HEK293 (cell line): ENCODE data around the gene DNAJC6.

ENCODE experiments used
- CTCF ChIA-PET: fragments of 350-600 bp; formaldehyde crosslinking; extraction: SDS; loops from one replicate; lab custom pipeline; 2021; ENCODE audit warnings: antibody characterized with exemption; lab: Yijun Ruan, JAX
- POLR2A ChIA-PET: fragments of 300-600 bp; formaldehyde crosslinking; extraction: SDS; loops from one replicate; lab custom pipeline; 2020; ENCODE audit warnings: antibody characterized with exemption, inconsistent platforms; lab: Yijun Ruan, JAX
- H3K27ac ChIP-seq: fragments of 200-500 bp; sonication (Bioruptor generic); 2 replicates; pipeline ENCODE4 v1.5.1; 2014; ENCODE audit warnings: low read depth, low read length, control low read depth, inconsistent platforms; ENCODE audit errors: extremely low read depth
- H3K36me3 ChIP-seq, 2 experiments: fragments of 200-500 bp in 1 of 2; sonication (Bioruptor generic) in 1 of 2; 1 replicate in 1 of 2; 2 replicates in 1 of 2; pipeline ENCODE4 v1.5.1; 2014 to 2017; ENCODE audit warnings: inconsistent platforms in 2 of 2, low read length in 2 of 2; ENCODE audit not compliant: control insufficient read depth in 2 of 2, insufficient read depth in 1 of 2
- H3K4me1 ChIP-seq: fragments of 200-500 bp; sonication (Bioruptor generic); 2 replicates; pipeline ENCODE4 v1.5.1; 2014; ENCODE audit warnings: mild to moderate bottlenecking, low read length, inconsistent platforms; ENCODE audit not compliant: control insufficient read depth, insufficient read depth
- H3K4me3 ChIP-seq: 2 replicates; pipeline ENCODE4 v1.5.1; 2011; ENCODE audit warnings: low read depth, mild to moderate bottlenecking, control low read depth, low read length, moderate library complexity
- H3K9me3 ChIP-seq: fragments of 200-500 bp; sonication (Bioruptor generic); 2 replicates; pipeline ENCODE4 v1.5.1; 2014; ENCODE audit warnings: low read depth, low read length, inconsistent platforms; ENCODE audit not compliant: control insufficient read depth, insufficient read depth
- SCRT1 ChIP-seq: fragments of 450-650 bp; formaldehyde crosslinking; IDR thresholded peaks from 2 replicates; pipeline ENCODE4 v1.5.1; 2016; ENCODE audit warnings: missing biosample characterization, missing genetic modification characterization, borderline replicate concordance
- SP3 ChIP-seq: fragments of 450-650 bp; formaldehyde crosslinking; IDR thresholded peaks from 2 replicates; pipeline ENCODE4 v1.5.1; 2016; ENCODE audit warnings: missing biosample characterization, missing genetic modification characterization
- ZBTB20 ChIP-seq: fragments of 450-650 bp; formaldehyde crosslinking; IDR thresholded peaks from 2 replicates; pipeline ENCODE4 v1.5.1; 2016; ENCODE audit warnings: missing biosample characterization, missing genetic modification characterization
- ZFP3 ChIP-seq: fragments of 450-650 bp; formaldehyde crosslinking; IDR thresholded peaks from 2 replicates; pipeline ENCODE4 v1.5.1; 2016; ENCODE audit warnings: low read depth, missing biosample characterization, missing genetic modification characterization
- ZNF155 ChIP-seq: fragments of 450-650 bp; formaldehyde crosslinking; IDR thresholded peaks from 2 replicates; pipeline ENCODE4 v1.5.1; 2016; ENCODE audit warnings: missing biosample characterization, missing genetic modification characterization
- ZNF157 ChIP-seq: fragments of 450-650 bp; formaldehyde crosslinking; IDR thresholded peaks from 2 replicates; pipeline ENCODE4 v1.5.1; 2016; ENCODE audit warnings: missing biosample characterization, missing genetic modification characterization
- ZNF16 ChIP-seq: fragments of 450-650 bp; formaldehyde crosslinking; IDR thresholded peaks from 2 replicates; pipeline ENCODE4 v1.5.1; 2016; ENCODE audit warnings: low read depth, missing biosample characterization, missing genetic modification characterization
- ZNF391 ChIP-seq: fragments of 450-650 bp; formaldehyde crosslinking; IDR thresholded peaks from 2 replicates; pipeline ENCODE4 v1.5.1; 2016; ENCODE audit warnings: low read depth, missing biosample characterization, missing genetic modification characterization, borderline replicate concordance
- ZNF510 ChIP-seq: fragments of 450-650 bp; formaldehyde crosslinking; IDR thresholded peaks from 2 replicates; pipeline ENCODE4 v1.5.1; 2018; ENCODE audit warnings: mild to moderate bottlenecking, missing genetic modification characterization, missing biosample characterization; ENCODE audit not compliant: insufficient replicate concordance
- ZNF624 ChIP-seq: fragments of 450-650 bp; formaldehyde crosslinking; IDR thresholded peaks from 2 replicates; pipeline ENCODE4 v1.5.1; 2017; ENCODE audit warnings: missing biosample characterization, missing genetic modification characterization
- ZNF768 ChIP-seq: fragments of 450-650 bp; formaldehyde crosslinking; IDR thresholded peaks from 2 replicates; pipeline ENCODE4 v1.5.1; 2018; ENCODE audit warnings: missing biosample characterization, mild to moderate bottlenecking, missing genetic modification characterization
- ZNF776 ChIP-seq: fragments of 450-650 bp; formaldehyde crosslinking; IDR thresholded peaks from 2 replicates; pipeline ENCODE4 v1.5.0; 2017; ENCODE audit warnings: missing biosample characterization, missing genetic modification characterization, borderline replicate concordance
- ZNF785 ChIP-seq: fragments of 450-650 bp; formaldehyde crosslinking; IDR thresholded peaks from 2 replicates; pipeline ENCODE4 v1.5.1; 2016; ENCODE audit warnings: missing biosample characterization, missing genetic modification characterization
- ZNF830 ChIP-seq: fragments of 450-650 bp; IDR thresholded peaks from 2 replicates; pipeline ENCODE4 v1.5.0; 2018; ENCODE audit warnings: missing biosample characterization, missing genetic modification characterization, low read depth, mild to moderate bottlenecking, moderate library complexity
- ZNF837 ChIP-seq: fragments of 450-650 bp; formaldehyde crosslinking; IDR thresholded peaks from 2 replicates; pipeline ENCODE4 v1.5.1; 2016; ENCODE audit warnings: missing biosample characterization, missing genetic modification characterization
- ZSCAN30 ChIP-seq: fragments of 450-650 bp; IDR thresholded peaks from 2 replicates; pipeline ENCODE4 v1.5.1; 2018; ENCODE audit warnings: missing biosample characterization, mild to moderate bottlenecking, missing genetic modification characterization, moderate library complexity
- TF ChIP-seq, protein P1 (sequence below): fragments of 450-650 bp; formaldehyde crosslinking; IDR thresholded peaks from 2 replicates; pipeline ENCODE4 v1.5.1; 2016; ENCODE audit warnings: missing biosample characterization, missing genetic modification characterization, borderline replicate concordance
- TF ChIP-seq, protein P2 (sequence below): fragments of 450-650 bp; formaldehyde crosslinking; IDR thresholded peaks from 2 replicates; pipeline ENCODE4 v1.5.1; 2016; ENCODE audit warnings: missing biosample characterization, missing genetic modification characterization
- TF ChIP-seq, protein P3 (sequence below): fragments of 450-650 bp; IDR thresholded peaks from 2 replicates; pipeline ENCODE4 v1.5.1; 2018; ENCODE audit warnings: missing biosample characterization, mild to moderate bottlenecking, missing genetic modification characterization
- TF ChIP-seq, protein P4 (sequence below): fragments of 450-650 bp; formaldehyde crosslinking; IDR thresholded peaks from 2 replicates; pipeline ENCODE4 v1.5.1; 2017; ENCODE audit warnings: missing biosample characterization, mild to moderate bottlenecking, missing genetic modification characterization, moderate library complexity
- TF ChIP-seq, protein P5 (sequence below): fragments of 450-650 bp; formaldehyde crosslinking; IDR thresholded peaks from 2 replicates; pipeline ENCODE4 v1.5.1; 2016; ENCODE audit warnings: missing biosample characterization, missing genetic modification characterization

The DNAJC6 gene

DNA sequence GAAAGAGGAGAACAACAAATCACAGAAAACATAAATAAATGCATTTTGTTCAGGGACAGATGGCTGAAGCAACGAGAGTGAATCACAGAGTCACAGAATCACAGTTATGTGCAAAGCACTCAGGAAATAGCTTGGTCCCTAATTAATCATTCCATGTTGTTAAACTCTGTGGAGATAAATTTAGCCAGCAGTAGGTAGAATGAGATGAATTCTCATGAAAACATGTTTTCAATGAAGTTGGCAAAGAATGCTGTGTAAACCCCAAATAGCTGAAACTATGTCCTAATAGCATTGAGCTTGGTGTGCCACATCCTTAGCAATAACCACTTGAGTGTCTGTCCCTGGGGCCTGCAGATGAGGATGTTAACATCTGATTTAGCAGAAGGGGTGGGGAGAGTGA, 131.6 kb downstream of the DNAJC6 start (continued):
- TF ChIP-seq ZFP3 (tag by site-specific recombination) = no peak
- no peak for TF ChIP-seq ZNF837 (tag by site-specific recombination)
- TF ChIP-seq, protein P1, sequence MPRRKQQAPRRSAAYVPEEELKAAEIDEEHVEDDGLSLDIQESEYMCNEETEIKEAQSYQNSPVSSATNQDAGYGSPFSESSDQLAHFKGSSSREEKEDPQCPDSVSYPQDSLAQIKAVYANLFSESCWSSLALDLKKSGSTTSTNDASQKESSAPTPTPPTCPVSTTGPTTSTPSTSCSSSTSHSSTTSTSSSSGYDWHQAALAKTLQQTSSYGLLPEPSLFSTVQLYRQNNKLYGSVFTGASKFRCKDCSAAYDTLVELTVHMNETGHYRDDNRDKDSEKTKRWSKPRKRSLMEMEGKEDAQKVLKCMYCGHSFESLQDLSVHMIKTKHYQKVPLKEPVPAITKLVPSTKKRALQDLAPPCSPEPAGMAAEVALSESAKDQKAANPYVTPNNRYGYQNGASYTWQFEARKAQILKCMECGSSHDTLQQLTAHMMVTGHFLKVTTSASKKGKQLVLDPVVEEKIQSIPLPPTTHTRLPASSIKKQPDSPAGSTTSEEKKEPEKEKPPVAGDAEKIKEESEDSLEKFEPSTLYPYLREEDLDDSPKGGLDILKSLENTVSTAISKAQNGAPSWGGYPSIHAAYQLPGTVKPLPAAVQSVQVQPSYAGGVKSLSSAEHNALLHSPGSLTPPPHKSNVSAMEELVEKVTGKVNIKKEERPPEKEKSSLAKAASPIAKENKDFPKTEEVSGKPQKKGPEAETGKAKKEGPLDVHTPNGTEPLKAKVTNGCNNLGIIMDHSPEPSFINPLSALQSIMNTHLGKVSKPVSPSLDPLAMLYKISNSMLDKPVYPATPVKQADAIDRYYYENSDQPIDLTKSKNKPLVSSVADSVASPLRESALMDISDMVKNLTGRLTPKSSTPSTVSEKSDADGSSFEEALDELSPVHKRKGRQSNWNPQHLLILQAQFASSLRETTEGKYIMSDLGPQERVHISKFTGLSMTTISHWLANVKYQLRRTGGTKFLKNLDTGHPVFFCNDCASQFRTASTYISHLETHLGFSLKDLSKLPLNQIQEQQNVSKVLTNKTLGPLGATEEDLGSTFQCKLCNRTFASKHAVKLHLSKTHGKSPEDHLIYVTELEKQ (tag by site-specific recombination) = no peak
- no peak for TF ChIP-seq SCRT1 (tag by site-specific recombination)
- no peak for TF ChIP-seq ZNF16 (tag by site-specific recombination)
- TF ChIP-seq ZSCAN30 (tag by site-specific recombination) = no peak

DNA sequence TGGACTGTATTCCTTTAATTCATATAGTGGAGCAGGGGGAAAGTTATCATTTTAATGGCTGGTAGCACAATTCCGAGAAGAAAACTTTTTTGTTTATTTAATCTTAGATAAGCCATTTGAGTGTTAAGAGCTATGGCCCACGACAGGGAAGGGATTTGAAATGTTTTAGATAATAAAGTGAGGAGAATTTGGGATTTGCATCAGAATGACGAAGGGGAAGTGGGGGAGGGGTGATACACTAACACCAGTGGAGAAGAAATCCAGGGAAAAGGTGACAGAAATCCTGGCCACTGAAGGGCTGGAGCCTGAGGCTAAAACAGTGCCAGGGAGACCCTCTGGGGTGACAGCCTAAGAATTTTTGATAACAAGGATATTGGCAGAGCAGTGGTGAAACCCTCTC, 132.1 kb downstream of the DNAJC6 start:
- Histone ChIP-seq H3K36me3 (no peaks in the 10 kb centered on the region), H3K4me1 (peaks cover 5% of the 10 kb centered on the region; the same call in 1 of the 2 replicates), H3K9me3 (no peaks in the 10 kb centered on the region), H3K4me3 (no peak overlapping the region), H3K27ac (no peak overlapping the region)
- CTCF ChIA-PET = interaction anchor here (0.5 to 3.0 kb wide), 6 partner anchors 11 to 246 kb away, joined by 3 to 17 read pairs (median 4); no protein-coding TSS in a partner anchor
- POLR2A ChIA-PET = no interaction called here
- TF ChIP-seq, protein P2, sequence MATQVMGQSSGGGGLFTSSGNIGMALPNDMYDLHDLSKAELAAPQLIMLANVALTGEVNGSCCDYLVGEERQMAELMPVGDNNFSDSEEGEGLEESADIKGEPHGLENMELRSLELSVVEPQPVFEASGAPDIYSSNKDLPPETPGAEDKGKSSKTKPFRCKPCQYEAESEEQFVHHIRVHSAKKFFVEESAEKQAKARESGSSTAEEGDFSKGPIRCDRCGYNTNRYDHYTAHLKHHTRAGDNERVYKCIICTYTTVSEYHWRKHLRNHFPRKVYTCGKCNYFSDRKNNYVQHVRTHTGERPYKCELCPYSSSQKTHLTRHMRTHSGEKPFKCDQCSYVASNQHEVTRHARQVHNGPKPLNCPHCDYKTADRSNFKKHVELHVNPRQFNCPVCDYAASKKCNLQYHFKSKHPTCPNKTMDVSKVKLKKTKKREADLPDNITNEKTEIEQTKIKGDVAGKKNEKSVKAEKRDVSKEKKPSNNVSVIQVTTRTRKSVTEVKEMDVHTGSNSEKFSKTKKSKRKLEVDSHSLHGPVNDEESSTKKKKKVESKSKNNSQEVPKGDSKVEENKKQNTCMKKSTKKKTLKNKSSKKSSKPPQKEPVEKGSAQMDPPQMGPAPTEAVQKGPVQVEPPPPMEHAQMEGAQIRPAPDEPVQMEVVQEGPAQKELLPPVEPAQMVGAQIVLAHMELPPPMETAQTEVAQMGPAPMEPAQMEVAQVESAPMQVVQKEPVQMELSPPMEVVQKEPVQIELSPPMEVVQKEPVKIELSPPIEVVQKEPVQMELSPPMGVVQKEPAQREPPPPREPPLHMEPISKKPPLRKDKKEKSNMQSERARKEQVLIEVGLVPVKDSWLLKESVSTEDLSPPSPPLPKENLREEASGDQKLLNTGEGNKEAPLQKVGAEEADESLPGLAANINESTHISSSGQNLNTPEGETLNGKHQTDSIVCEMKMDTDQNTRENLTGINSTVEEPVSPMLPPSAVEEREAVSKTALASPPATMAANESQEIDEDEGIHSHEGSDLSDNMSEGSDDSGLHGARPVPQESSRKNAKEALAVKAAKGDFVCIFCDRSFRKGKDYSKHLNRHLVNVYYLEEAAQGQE (tag by site-specific recombination) = no peak
- TF ChIP-seq, protein P1 (tag by site-specific recombination) = no peak
- TF ChIP-seq, protein P3, sequence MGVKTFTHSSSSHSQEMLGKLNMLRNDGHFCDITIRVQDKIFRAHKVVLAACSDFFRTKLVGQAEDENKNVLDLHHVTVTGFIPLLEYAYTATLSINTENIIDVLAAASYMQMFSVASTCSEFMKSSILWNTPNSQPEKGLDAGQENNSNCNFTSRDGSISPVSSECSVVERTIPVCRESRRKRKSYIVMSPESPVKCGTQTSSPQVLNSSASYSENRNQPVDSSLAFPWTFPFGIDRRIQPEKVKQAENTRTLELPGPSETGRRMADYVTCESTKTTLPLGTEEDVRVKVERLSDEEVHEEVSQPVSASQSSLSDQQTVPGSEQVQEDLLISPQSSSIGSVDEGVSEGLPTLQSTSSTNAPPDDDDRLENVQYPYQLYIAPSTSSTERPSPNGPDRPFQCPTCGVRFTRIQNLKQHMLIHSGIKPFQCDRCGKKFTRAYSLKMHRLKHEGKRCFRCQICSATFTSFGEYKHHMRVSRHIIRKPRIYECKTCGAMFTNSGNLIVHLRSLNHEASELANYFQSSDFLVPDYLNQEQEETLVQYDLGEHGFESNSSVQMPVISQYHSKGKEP = no peak
- no peak for TF ChIP-seq ZNF155 (tag by site-specific recombination)
- no peak for TF ChIP-seq ZNF157 (tag by site-specific recombination)
- TF ChIP-seq ZNF830 (tag by site-specific recombination) = no peak
- TF ChIP-seq, protein P4, sequence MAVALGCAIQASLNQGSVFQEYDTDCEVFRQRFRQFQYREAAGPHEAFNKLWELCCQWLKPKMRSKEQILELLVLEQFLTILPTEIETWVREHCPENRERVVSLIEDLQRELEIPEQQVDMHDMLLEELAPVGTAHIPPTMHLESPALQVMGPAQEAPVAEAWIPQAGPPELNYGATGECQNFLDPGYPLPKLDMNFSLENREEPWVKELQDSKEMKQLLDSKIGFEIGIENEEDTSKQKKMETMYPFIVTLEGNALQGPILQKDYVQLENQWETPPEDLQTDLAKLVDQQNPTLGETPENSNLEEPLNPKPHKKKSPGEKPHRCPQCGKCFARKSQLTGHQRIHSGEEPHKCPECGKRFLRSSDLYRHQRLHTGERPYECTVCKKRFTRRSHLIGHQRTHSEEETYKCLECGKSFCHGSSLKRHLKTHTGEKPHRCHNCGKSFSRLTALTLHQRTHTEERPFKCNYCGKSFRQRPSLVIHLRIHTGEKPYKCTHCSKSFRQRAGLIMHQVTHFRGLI = no peak
- no peak for TF ChIP-seq SP3 (tag by site-specific recombination)
- TF ChIP-seq, protein P5, sequence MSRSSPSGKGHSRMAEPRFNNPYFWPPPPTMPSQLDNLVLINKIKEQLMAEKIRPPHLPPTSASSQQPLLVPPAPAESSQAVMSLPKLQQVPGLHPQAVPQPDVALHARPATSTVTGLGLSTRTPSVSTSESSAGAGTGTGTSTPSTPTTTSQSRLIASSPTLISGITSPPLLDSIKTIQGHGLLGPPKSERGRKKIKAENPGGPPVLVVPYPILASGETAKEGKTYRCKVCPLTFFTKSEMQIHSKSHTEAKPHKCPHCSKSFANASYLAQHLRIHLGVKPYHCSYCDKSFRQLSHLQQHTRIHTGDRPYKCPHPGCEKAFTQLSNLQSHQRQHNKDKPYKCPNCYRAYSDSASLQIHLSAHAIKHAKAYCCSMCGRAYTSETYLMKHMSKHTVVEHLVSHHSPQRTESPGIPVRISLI (tag by site-specific recombination) = no peak
- no peak for TF ChIP-seq ZNF624
- no peak for TF ChIP-seq ZNF768 (tag by site-specific recombination)
- TF ChIP-seq ZNF785 (tag by site-specific recombination) = no peak
- no peak for TF ChIP-seq ZBTB20 (tag by site-specific recombination)
- TF ChIP-seq ZNF510 (tag by site-specific recombination) = no peak
- no peak for TF ChIP-seq ZNF776 (tag by site-specific recombination)
- no peak for TF ChIP-seq ZNF391 (tag by site-specific recombination)
